D341Med (cell line): Measurements from ENCODE around the gene FIBP.

ENCODE experiments used
- DNase-seq: peaks from one replicate; pipeline ENCODE4 v3.0.0; 2012; ENCODE audit warnings: low spot score

Gene FIBP

DNA sequence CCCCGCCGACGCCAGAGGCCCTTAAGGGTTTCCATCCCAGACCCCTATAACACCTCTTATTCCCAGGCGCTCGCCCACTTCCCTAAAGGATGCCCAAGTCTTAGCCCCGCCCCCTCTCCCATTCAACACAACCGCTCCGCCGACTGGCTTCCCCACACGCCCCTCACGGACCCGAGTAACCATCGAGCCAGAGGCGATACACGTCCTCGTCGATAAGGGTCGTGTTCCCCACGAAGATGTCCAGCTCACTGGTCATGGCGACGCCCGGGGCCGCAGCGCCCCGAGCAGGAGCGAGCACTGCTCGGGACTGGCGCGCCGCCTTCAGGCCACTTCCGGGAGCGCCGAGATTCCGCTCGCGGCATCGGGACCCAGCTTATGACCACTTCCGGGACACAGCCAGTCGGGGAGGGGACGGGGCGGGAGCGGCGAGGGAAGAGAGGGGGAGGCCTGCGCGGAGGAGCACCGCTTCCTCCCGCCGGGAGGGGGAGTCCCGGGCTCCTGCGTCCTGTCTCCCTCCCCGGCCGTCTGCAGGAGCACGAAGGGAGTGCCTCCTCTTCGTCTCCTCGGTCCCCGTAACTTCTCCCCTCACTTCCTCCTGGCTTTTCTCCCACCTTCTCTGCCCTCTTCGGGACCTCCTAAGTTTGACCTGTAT, at the start of gene FIBP:
Gene FIBP, minus strand, starts transcription at position 309 of the 652 bp plus-strand sequence. Its CDS starts 53 bp downstream, at position 256.
- peak; percentile 95 for DNase-seq

DNA sequence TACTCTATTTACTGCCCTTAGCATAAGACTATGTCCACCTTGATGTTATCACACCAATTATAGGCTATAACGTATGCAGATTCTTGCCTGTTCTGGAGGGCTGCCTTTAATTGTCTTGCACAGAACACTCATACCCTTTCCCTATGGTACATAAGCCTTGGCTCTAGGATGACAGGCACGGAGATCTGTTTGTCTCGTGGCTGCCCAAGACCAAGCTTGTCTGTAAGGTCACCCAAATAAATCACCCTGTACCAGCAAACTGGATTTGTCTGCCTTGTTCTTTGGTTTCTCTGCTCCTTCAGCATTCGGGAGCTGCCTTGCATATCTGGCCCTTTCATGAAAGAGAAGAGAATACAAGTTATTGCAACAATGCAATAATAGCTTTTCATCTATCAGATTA, 49.5 kb upstream of the FIBP start:
- no peak for DNase-seq

DNA sequence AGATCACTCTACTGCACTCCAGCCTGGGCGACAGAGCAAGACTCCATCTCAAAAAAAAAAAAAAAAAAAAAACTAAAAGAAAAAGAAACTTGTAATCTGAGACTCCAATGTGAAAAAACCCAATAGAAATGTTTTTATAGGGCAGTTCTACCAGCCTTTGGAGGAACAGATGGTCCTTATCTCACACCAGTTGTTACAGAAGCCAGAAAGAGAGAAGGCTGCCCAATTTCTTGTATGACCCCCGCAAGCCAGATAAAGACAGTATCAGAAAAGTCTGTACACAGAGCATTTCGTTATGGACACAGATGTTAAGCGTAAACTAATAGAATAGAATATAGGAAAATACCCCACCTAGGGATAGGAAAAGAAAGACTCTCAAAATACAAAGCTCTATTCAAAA, 45.7 kb upstream of the FIBP start:
- DNase-seq: no peak

DNA sequence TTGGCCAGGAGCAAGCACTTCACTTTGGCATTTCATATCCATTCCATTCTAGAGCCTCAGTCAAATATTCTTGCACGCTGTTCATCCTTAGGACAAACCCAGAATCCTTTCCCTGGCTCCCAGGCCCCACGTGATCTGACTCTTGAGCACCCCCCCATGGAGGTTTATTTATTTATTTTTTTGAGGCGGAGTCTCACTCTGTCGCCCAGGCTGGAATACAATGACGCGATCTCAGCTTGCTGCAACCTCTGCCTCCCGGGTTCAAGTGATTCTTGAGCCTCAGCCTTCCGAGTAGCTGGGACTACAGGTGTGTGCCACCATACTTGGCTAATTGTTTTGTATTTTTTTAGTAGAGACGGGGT, 44.3 kb upstream of the FIBP start:
- no peak for DNase-seq

DNA sequence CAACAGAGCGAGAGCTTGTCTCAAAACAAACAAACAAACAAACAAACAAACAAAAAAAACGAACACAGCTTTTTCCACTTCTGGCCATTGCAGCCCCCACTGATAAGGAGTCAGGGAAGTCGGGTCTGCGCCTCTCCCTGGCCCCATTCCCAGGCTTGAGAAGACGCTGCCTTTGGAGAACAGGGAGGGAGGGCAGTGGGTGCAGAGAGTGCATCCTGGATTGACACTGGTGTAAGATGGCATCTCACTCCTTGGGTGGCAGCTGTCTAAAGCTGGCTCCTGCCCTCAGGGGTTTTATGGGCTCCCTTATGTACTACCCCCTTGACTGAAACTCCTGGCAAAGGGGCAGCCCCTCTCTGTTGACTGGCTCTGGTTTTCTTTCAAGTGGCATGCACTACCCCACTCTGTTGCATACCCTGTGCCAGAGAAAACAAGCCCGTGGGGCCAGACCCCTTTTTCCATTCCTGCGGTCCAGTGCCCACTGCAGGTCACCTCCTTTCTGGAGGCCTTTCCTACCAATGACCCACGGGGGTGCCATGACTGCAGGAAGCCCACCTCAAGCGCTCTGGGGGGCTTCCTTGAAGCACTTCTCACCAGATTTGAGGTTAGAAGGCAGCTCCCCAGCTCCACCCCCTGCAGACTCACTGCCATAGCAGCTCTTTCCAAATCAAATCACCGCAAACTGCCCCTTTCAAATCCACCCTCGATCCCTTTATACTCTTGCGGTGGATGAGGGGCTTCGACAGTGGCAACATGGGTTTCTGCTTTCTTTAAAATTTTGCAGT, 43.7 kb upstream of the FIBP start:
- no peak for DNase-seq

DNA sequence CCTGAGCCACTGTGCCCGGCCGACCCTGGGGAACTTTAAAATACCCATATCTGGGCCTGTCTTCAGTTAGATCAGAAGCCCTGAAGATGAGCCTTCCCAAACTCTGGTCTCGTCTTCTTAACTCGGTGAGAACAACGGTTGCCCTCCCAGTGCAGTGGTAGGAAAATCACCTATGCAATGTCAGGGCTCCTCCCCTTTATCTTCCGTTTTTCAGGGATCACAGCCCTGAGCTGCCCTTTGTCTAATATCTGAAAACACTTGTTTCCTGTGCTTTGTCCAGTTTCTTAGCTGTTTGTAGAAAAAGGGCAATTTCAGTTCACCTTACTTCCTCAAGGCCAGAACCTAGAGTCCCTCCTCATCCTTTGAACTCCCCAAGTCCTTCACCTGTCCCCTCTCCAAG, 40.4 kb upstream of the FIBP start:
- no peak for DNase-seq

DNA sequence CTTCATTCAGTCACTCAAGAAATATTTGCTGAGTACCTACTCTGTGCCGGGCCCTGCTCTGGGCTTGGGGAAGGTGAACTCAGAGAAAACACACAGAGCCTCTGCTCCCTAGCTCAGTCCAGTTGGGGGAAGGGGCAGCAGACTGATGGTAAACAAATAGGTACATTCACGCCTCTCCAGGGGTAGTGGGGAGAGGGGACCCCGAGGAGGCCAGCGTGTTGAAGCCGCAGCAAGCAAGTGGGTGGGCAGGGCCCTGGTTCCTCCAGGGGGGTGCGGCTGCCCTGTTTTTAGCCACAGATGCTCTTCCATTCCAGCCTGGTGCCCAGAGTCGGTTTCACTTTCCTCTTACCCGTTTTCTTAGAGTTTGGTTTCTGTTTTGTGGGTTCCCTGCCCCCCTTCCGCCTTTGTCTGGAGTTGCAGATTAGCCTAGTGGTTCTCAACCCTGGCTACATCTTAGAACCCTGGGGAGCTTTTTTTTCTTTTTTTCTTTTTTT, 39.7 kb upstream of the FIBP start:
- DNase-seq: peak; percentile 23

DNA sequence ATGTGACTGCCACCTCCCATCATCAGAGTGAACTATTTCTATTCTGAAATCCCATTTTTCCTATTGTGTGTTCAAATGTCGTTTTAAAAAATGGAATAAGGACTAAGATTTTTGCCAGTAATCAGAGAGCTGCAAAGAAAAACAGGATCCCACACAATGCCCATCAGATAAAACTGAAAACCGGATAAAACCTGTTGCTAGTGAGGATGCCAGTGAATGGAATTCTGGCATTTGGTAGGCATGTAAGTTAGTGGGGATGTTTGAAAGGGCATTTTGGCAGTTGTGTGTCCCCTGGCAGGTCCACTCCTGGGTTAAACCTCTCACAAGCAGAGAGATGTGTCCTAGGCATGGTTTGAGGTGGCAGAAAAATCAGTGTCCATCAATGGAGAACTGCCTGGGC, 37.1 kb upstream of the FIBP start:
- no peak for DNase-seq

DNA sequence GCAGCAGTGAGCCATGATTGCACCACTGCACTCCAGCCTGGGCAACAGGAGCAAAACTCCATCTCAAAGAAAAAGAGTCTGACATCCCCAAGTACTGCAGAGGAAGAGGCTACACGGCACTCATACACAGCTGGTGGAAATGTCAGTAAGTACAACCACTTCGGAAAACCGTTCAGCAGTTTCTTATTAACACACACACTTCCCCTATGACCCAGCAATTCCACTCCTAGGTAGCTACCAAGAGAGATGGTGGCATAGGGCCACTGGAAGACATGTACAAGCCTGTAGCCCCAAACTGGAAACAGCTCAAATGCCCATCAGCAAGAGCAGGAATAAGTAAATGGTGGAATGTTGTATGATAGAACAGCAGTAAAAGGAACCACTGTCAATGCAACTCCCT, 34.3 kb upstream of the FIBP start:
- no peak for DNase-seq

DNA sequence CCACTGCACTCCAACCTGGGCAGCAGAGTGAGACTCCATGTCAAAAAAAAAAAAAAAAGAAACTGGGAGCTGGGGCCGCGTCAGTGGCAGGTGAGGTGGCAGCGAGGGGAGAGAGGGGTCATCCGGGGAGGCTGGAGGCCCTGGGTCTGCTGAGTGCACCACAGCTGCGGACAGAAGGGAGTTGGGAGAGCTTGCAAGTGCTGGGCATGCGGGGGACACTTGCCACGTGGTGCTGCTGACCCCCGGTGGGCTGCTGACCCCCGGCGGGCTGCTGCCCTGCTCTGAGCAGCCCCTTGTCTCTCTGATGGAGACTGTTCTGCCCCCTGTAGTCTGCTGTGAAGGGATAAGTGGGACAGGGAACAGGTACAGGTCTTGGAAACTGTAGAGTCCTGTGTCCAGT, 33.6 kb upstream of the FIBP start:
- no peak for DNase-seq

DNA sequence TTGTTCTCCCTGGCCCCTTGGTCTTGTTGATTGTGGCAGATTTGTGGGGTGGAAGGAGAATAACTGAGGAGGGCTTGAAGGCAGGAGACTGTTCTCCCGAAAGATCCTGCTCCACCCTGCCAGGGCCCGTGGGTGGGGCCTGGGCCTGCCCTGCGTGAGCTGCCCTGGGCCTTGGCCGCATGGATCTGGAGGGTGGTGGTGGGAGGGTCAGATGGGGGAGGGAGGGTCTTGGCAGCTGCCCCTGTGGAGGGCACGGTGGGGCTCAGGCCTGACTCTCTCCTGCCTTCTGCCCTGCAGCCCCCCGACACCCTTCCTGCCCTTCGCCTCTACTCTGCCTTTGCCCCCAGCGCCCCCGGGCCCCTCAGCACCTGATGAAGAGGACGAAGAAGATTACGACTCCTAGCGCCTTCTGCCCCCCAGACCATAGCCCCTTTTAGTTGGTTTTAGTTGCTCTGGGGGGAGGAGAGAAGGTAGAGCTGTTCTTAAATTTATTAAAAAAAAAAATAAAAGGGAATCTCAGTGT, 32.8 kb upstream of the FIBP start:
- no peak for DNase-seq

DNA sequence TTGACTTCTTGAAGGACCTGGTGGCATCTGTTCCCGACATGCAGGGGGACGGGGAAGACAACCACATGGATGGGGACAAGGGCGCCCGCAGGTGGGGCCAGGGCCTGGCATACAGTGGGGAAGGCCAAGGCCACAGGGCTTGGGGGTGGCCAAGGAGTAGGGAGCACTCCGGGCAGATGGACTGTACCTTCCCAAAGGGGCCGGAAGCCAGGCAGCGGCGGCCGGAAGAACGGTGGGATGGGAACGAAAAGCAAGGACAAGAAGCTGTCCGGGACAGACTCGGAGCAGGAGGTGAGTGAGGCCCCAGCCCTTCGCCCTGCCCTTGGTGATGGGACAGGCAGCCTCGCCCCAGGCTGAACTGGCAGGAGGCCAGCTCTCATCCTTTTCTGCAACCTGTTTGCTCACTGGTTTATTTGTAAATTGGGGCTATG, 32.1 kb upstream of the FIBP start:
- no peak for DNase-seq

DNA sequence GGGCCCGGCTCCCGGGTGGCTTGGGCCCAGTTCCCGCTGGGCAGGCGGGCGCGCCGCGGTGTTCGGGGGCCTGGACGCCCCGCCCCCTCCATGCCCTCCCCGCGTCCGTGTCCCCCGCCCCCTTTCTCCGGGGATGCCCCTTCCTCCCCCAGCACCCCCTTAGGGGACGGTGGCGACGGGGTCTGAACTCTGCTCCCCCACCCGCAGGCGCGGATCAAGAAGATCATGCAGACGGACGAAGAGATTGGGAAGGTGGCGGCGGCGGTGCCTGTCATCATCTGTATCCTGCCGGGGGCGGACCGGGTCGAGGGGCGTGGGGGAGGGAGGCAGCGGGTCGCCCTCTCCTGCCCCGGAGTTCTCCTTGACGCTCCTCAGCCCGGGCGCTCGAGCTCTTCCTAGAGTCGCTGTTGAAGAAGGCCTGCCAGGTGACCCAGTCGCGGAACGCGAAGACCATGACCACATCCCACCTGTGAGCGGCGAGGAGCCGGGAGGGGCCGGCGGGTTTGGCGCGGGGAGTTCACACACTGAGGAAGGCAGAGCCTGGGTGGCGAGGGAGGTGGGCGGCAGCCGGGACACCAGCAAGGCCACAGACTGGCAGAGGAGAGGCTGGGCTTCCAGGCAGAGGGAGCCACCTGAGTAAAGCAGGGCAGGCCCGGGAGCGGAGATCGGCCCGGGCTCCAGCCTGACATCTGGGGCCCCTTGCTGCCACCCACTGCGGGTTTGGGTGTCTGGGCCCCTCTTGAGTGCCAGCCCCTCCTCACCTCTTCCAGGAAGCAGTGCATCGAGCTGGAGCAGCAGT, 31.5 kb upstream of the FIBP start:
- DNase-seq: no peak

DNA sequence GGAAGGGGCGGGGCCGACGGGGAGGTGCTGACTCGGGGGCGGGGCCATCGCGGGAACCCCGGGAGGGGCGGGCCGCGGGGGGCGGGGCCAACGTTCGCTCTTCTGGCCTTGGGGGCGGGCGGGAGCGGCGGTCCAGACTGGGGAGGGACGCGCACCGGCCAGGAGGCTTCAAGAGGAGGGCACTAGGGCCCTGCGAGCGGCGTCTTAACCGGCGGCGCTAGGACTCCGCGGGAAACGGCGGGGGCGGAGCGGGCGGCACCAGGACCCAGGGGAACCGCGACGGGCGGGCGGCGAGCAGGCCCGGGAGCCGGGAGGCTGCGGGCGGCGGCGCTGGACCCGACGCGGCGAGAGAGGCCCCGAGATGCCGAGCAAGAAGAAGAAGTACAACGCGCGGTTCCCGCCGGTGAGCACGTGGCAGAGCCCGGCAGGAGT, 30.9 kb upstream of the FIBP start, which contains the start of gene DRAP1:
Gene DRAP1, plus strand, starts transcription at position 286 of the 432 bp plus-strand sequence. Its CDS starts 76 bp downstream, at position 362.
- DNase-seq: peak; percentile 99

DNA sequence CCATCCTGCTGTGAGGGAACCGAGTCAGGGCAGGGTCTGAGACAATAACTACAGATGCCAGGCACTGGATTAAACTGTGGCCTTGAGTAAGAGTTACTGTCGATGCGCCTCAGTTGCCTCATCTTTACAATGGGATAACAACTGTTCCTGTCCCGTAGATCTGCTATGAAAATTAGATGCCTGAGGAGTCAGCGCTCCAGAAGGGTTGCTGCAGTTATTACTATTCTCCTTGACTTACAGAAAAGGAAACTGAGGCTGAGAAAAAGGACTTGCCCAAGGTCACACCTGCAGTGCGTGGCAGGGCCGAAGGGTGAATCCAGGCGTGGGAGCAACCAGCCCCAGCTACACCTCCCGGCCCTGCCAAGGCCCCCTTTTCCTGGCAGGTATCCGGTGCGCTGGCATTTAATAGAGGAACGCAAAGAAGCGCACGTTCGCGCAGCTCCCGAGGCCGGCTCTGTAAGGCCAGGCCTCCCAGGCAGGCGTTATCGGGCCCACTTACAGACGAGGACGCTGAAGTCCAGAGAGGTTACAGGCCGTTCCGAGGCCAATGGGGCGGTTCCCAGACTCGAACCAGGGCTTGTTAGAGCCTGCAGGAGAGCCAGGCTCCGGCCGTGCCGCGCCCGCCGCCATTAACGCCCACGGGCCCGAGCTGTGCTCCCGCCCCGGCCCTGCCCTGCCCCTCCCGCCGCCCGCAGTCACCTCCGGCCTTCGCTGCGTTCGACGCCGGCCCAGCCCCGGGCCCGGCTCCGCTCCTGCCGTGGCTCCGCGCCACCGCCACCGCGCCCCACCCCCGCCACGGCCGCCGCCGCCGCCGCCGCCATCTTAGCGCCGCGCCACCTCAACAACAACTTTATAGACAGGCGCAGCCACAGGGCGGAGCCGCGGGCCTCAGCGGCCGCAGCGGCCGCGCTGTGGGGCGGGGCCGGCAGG, 30.2 kb upstream of the FIBP start, which contains the start of gene C11orf68:
Gene C11orf68, minus strand, starts transcription at position 852 of the 930 bp plus-strand sequence. Its CDS starts 31 bp downstream, at position 821.
- no peak for DNase-seq

DNA sequence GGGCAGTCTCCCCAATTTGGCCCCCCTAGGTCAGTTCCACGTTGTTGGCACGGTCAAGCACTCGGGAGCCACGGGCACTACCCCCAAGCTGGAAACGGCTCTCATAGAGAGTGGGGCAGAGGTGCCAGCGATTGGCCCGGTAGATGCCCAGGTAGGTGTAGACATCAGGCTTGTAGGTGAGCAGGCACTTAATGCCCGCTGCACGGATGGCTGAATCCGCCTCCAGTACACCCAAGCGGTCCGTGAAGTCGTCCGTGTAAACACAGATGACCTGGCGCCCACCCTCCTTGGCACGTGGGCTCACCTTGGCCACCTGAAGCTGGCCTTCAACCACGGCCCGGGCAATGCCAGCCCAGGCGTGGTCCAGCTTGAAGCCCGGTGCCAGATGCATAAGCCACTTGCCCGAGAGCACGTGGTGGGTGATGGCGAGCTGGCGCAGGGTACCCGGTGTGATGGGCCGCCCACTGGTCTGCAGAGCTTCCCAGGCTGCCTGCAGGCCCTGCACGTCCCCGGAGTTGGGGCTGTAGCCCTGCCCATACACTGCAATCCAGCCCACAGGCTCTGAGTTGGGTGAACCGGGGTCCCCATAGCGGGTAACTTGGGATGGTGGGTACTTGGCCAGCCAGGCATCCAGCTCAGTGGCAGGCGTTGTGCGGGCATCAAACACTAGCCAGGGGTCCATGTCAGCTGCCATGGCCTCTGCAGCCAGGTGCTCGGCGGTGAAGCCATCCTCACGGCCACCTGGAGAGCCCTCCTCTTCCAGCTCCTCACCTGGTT, 29.4 kb upstream of the FIBP start:
- no peak for DNase-seq

DNA sequence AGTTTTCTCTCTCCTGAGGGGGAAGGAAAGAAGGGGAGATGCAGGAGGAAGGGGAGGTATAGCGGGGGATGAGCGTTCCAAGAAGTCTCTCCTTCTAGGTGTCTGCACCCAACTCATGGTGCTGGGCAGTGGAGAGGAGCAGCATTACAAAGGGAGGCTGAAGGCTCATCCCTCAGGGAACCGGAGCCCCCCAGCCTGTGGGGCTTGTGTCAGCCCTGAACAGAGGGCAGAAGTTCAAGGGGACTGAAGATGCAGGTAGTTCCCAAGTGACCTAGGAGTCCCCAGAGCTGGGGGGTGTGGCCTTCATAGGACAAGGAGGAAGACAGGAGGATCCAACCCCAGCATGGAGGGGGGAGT, 28.8 kb upstream of the FIBP start:
- no peak for DNase-seq

DNA sequence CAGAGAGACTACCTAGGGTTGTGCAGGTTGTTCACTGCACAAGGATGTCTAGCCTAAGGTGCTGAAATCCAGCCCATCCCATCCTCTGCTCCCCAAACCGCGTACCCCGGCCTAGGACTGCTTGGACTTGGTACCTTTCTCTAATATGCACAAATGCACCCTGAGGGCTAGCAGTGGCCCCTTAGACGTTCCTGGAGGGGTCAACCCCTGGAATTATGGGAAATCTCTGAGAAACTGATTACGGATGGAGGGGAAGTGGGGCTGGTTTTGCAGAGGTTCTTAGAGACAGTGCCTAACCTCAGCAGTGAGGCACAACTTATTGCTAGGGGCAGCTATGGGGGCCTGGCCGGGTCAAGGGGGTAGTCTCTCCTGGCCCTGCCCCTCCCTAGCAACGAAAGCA, 28.1 kb upstream of the FIBP start:
- DNase-seq: no peak

DNA sequence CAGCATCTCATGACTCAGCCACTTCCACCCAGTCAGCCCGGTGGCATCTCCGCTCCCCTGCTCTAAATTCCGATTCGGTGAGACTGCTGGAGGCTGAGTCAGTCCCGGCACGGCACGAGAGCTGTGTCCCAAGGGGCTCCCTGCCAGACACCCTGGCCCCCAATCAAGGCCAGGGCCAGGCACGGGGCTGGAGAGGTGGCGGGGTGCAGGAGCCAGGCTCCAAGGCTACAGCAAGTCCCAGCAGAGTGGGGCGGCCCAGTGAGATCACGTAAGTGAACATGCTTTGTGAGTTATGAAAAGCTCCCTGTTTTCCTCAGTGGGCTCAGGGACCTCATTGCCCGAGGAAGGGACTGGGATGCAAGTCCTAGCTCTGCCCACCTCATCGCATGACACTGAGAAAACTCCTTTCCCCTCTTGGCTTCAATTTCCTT, 27.6 kb upstream of the FIBP start:
- DNase-seq: no peak

DNA sequence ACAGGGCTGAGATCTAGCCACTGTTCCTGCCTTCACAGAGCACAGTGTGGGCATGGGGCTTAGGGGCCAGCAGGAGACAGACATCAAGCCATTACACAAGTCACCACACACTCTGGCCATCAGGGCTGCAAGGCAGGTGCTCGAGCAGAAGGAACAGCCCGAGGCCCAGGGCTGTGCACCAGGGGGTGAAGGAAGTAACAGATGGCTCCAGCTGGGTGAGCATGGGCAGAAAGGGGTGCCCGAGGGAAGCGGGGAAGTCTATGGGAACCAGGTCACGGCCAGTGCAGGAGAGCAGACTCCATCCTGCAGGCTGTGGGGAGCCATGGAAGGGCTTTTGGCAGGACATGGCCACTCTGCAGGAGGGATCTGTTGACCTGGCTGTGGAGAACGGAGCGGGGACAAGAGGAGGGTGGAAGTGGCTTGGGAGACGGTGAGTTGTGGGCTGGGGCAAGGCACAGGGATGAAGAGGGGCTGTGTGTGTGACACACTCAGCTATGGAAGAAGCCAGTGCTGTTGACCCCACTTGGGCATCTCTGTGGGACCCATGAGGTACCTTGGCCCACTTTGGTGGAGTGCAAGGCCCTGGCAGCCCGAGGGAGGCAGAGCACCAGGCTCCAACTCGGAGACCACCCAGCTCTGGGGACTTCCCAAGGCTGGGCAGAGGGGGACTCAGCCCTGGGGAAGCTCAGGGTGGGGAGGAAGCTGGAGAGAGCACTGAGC, 27.0 kb upstream of the FIBP start:
- no peak for DNase-seq
